Measurements from ENCODE around the gene TMEM126B.
"Not testable (repeated sequence)": the region's sequence is repeated elsewhere in the genome, so short reads cannot be mapped to it uniquely, and the experiment has no call there.

The TMEM126B gene

DNA sequence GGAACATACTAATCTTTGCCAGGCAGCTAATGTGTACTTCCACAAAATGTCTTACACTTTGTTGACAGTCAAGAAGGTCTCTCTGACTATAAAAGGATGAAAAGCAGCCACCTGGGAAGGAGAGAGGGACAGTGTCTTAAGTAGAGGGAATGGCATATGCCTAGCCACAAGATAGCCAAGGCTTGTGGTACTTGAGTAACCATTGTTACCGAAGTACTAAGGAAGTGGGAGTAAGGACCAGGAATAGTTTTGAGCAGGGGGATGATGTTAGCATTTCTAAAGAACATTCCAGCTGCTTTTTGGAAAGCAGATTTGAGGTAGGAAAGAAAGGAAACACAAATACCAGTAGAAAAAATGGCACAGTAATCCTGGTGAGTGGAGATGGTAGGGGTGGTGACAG, 22.7 kb downstream of the TMEM126B start:
- DNase-seq, result no peak

DNA sequence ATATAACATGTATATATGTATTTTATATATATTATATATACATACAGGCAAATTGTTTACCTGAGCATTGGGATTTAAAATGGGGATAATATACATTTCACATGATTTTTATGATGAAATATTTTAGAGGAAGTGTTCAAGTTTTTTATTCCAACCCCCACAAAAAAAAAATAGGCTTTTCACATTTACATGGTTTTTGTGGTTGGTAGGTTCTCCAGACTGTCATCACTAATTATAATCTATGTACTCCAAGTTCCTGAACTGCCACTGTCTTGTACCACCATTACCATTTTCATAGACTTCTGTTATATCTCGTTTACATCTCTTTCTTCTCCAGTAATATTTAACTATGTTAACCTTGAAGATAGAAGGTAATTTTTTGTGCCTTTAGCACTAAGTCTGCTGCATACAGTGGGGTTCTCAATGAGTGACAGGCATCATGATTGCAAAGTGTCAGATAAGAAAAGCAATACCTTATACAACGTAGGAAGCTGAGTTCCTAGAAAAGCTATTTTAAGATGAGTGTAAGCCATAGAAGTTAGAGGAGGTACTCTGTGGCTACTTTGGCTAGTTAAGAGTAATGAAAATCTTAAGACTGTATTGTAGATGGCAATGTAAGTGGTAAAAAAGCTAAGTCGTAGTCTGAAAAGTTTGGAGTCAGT, 24.5 kb downstream of the TMEM126B start:
- no peak for DNase-seq

DNA sequence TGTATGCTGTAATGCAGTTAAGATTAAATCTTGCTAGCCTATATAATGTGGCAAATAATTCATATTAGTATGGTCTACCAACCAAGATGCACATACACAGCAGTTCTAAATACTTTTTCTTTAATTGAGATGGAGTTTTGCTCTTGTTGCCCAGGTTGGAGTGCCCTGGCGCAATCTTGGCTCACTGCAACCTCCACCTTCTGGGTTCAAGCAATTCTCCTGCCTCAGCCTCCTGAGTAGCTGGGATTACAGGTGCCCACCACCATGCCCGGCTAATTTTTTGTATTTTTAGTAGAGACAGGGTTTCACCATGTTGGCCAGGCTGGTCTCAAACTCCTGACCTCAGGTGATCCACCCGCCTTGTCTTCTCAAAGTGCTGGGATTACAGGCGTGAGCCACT, 25.9 kb downstream of the TMEM126B start:
- DNase-seq, result not testable (repeated sequence)

DNA sequence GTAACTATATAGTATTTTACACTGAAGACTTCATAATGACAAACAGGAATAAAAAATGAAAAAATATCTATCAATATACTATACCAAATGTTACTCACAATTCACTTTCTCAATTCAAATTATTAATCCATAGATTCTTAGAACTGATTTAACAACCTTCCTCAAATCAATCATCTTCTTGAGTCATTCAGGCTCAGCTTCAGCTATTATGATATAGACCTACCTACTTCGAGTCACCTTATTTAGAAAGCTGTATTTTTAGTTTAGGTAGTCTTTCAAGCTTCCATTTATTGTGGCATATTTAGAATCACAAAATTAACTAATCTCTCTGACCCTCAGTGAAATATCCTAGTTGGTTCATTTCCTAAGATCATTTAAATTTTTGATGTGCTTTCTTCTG, 28.4 kb downstream of the TMEM126B start:
- DNase-seq, result no peak

DNA sequence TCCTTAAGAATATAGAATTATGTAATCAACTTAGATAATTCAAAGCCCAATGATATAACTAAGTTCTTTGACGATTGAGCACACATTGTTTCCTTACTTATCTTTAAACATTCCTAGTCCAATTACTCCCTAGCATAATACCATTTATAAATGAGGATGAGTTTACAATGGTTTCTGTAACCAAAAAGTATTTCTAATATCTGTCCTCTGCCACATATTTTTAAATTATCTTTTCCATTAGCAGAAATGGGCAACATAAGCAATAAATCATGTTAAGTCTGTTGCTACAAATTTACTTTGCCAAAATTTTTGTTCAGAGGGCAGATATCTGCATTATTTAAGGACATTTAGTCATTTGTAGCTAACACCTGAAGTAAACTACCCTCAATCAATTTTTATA, 29.8 kb downstream of the TMEM126B start:
- DNase-seq, result no peak

DNA sequence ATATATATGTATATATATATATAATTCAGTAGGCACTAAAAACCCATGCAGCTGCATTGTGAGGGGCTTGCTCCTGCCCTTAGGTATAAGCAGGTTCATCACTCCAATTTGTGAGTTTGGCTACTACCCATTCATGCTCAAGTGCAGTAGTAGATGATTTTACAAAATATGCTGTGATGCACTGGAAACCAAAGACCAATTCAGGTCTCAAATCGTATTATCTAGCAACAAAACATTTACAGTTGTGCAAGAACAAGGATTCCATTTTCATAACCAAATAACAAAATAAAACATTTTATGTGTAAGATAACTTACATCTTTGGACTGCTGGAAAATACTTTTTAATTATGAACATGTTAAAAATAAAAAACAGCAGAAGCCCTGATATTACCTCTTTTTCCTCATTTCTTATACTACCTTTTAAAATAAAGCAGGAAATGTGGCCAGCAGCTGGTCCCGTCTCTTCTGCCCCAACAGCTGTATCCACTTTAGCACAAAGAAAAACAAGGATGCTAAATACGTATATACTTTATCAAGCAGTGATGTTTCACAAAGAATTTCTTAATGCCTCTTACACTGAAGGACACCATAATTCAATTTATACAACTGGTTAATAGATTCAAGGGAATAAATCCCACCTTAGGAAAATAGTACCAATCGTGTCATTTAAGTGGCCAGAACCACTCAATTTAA, 33.7 kb downstream of the TMEM126B start:
- no peak for DNase-seq

DNA sequence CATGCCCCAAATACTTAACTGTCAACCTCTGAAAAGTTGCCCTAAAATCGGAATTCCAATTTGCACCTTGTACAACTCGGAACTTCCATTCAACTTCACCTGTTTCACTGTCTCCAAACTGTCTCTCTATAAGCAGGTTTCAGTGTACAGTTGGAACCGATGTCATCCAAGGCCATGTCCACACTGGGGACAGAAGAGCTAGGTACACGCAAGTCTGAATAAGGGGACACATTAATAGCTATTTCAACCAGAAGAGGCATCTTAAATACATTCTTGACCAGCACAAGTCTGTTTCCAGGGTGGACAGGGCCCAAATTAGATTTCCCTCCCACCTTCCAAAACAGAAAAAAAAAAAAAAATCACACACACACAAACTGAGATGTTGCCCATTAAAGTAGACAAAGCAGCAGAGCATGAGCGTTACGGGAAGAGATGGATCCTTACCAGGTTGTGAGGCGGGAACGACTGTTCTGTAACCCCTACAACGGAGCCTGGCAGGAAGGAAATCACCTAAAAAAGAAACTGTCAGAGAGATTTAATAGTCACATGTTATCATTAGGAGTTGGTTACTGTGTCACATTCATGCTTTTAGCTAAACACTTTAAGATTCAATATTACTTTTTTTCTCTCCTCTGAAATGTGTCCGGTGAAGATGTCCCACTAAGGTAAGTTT, 34.8 kb downstream of the TMEM126B start:
- DNase-seq, result peak; percentile 16

DNA sequence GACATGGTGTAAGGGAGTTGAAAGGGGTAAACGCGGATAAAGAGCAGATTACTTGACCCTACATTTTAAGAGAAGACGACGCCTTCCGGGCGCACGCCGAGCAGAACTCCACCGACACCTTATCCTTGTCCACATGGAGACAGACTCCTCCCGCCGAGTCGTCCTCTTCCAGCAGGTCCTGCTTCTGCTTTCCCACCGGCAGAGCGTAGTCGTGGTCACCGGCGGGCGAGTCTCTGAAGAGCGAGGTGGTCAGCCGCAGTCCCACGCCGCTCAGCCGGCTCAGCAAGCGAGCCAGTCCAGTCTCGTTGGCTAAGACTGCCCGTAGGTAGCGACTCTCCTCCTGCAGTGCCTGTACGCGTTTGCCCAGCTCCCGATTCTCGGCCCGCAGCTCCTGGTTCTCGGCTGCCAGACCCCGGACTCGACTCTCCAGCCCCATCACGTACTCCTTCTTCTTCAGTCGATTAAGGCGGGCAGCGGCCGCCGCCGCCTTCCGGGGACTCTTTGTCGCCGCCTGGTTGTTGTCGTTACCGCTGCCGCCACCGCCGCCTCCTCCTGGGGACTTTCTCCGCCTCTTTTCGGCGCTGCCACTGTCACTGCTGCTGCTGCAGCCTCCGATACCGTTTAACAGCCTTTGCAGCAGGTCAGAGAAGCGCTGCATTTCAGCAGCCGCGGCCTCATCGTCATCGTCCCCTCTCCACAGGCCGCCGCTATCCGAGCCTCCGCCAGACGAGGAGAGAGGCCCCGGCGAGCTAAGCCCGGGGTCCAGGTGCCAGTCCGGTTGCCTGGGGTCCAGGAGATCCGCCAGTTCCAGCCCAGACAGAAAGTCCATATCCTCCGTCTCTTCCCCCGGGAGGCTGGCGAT, 35.6 kb downstream of the TMEM126B start:
- peak; percentile 89 for DNase-seq

DNA sequence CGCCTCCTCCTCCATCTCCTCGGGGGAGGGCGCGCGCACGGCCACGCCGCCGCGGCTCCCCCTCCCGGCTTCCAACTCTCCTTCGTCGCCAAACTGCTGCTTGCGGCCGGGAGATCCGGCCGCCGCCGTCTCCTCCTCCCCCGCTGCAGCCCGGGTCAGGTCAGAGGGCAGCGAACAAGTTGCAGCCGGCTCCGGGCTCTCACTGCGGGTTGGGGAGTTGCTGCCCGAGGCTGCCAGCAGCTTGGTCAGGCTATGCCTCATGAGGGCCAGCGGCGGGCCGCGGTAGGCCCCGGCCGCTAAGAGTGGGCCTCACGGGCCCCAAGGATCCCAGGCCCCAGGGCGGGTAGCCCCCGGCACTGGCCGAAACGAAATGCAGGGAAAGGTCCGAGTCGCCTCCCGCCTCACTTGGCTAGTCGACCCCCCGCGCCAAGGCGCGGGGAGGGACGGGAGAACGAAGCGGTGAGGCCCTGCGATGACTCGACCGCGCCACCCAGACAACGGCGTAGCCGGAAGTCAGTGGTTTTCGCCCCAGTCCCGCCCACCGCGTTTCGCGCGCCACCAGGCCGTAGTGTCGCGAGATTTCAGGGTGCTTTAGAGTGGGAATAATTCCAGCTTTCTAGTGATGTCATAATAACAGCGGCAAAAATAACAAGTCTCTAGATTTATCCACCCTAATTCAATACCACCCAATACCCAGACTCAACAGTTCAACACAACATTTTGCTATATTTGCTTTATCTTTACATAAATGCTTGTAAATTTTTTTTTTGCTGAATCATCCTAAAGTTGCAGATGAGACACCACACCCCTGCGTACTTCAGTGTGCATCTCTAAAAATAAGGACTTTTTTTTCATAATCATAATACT, 36.5 kb downstream of the TMEM126B start, which contains the start of gene CREBZF:
CREBZF (minus strand) TSS at position 515 of the 867 bp plus-strand sequence; CDS start at position 261, 254 bp downstream.
- DNase-seq, result peak; percentile 94

DNA sequence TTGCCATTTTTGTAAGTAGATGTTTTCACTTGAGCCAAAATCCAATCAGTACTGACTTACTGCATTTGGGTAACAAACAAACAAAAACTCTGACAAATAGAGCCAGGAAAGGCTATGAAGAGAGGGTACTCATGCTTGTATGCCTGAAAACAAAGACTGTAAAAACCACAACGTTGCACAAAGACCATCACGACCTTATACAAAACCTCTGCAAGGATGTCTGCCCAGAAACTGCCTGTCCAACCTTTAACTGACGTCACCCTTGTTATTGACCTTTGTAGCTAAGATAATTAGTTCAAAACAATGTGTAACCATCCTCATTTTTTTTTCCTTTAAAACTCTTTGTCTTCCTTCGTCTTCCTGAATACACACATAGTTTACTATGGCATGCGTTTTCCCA, 37.3 kb downstream of the TMEM126B start:
- no peak for DNase-seq

DNA sequence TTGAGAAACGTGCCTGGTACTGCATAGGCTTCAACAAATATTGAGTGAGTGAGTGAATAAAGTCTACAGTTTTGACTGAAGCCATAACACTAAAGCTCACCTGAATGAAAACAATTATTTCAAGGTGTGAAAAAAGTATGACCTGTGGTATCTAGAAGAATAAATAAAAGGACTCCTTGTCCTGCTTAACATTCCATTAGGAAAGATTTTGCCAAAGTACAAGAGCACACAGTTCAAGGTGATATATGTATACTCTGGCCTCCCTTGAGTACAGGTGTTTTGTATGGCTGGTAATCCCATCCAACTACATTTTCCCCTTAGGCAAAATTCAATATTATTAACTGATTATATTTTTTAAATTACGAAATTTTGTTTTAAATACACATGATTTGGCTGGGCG, 38.3 kb downstream of the TMEM126B start:
- no peak for DNase-seq

DNA sequence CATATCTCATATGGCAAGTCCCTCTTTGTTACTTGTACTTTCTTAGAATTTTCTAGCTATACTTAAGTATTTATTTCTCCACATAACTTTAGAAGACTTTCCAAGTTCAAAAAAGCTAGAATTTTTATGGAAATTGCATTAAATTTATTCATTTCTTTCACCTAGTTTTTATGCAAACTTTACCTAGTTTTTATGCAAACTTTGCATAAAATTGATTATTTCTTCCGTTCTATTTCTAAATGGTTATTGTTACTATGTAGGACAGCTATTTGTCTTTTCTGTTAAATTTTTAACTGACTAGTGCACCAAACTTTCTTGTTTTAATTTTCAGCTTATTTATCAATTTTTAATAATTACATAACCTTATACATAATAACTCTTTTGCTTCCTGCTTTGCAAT, 39.8 kb downstream of the TMEM126B start:
- no peak for DNase-seq

DNA sequence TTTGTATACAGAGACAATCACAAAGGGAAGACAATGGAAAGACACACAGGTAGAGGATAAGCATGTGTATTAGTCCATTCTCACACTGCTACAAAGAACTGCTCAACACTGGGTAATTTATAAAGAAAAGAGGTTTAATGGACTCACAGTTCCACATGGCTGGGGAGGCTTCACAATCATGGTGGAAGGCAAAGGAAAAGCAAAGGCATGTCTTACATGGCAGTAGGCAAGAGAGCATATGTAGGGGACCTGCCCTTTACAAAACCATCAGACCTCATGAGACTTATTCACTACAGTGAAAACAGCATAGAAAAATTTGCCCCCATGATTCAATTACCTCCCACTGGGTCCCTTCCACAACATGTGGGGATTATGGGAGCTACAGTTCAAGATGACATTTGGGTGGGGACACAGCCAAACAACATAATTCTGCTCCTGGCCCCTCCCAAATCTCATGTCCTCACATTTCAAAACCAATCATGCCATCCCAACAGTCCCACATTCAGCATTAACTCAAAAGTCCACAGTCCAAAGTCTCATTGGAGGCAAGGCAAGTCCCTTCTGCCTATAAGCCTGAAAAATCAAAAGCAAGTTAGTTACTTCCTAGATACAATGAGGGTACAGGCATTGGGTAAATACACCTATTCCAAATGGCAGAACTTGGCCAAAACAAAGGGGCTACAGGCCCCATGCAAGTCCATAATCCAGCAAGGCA, 42.7 kb downstream of the TMEM126B start:
- DNase-seq, result not testable (repeated sequence)

DNA sequence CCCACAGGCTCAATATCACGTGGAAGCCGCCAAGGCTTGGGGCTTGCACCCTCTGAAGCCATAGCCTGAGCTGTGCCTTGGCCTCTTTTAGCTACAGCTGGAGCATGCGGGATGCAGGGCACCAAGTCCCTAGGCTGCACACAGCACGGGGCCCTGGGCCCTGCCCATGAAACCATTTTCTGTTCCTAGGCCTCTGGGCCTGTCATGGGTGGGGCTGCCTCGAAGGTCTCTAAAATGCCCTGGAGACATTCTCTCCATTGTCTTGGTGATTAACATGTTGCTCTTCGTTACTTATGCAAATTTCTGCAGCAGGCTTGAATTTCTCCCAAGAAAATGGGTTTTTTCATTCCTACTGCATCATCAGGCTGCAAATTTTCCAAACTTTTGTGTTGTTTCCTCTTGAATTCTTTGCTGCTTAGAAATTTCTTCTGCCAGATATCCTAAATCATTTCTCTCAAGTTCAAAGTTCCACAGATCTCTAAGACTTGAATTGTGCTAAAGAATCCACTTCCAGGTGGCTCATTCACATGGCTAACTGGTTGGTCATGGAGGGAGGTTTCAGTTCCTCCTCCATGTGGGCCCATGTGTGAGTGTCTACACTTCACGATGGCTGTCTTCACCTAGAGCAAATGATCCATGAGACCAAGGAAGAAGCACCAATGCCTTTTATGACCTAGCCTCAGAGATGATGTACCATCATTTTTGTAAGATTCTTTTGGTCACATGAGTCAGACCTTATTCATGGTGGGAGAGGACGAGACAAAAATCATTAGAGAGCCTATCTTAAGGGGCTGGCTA, 43.9 kb downstream of the TMEM126B start:
- no peak for DNase-seq

DNA sequence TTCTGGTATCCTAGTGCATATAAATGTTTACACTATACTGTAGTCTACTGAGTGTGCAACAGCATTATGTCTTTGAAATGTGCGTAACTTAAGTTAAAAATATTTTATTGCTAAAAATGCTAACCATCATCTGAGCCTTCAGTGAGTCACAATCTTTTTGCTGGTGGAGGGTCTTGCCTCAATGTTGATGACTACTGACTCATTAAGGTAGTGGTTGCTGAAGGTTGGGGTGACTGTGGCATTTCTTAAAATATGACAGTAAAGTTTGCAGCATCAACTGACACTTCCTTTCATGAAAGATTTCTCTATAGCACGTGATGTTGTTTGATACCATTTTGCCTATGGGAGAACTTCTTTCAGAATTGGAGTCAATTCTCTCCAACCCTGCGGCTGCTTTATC, 45.0 kb downstream of the TMEM126B start:
- no peak for DNase-seq

DNA sequence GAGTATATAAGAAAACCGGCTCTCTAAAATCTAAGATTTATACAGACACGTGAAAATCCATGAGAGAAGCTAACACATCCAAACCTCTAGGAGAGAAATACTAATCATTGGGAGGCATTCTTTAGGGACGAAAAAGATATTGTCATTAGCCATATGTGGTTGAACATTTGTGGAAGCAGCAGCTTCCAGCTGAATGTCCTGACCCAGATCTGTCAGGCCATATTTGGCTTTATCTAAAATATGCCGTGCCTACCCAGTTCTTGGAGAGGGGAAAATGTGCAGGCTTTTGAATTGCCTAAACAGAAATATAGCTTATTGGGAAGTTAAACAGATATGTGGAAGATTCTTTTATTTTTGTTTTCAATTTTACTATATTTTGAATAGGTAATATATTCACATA, 51.2 kb downstream of the TMEM126B start:
- DNase-seq, result no peak

DNA sequence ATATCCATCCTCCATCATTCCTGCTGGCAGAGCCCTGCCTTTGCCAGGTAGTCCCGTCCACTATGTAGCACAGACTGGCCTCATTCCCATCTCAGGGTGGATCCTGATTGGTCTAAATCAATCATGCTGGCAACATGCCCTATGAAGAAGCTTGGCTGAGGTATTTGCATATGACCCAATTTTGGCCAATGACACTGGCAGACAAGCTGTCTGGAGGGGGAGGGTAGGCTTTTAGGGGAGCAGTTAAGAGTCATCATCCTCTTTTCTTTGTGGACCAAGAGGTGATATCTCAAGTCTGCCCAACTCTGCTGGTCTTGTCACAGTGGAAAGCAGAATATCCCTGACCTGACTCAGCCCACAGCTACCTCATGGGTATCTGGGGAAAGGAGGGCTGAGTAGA, 52.5 kb downstream of the TMEM126B start:
- no peak for DNase-seq

DNA sequence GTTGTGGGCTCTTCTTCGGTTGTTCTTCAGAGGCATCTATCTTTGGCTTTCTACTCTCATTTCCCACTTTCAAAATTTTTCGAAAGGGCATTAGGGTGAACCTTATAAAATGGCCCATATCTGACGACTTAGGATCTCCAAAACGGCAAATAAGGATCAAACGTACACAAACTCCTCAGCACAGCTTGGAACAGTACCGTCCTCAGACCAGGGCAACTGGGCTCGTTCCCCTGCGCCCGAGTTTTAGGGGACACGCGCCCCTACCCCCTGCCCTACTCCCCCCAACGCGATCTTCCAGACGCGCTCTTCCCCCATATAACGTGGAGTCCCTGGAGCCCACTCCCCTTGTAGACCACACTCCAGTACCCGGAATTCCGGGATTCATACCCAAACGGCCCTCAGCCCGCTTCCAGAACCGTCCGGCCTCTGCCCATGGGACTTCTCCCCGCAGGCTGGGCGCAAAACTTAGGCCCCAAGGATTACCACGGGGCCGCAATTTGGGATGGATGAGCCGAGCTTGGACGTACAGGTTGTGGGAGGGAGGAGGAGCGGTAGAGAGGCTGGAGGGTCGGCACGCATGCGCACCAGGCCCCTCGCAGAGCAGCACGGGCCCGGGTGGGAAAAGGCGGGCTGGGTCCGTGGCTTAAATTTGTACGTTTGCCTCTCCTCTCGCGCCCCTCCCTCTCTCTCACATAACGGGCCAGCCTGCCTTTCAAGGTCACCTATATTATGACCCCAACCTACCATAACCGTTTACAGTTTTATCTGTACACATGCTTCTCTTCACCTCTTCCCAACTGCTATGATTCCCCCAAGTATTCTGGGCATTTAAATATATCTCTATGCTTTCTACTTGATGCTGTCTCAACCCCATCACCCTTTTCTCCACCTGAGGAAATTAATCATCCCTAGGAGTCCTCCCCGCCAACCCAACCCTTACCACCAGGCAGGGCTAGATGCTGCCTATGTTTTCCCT, 54.2 kb downstream of the TMEM126B start:
- peak; percentile 77 for DNase-seq

DNA sequence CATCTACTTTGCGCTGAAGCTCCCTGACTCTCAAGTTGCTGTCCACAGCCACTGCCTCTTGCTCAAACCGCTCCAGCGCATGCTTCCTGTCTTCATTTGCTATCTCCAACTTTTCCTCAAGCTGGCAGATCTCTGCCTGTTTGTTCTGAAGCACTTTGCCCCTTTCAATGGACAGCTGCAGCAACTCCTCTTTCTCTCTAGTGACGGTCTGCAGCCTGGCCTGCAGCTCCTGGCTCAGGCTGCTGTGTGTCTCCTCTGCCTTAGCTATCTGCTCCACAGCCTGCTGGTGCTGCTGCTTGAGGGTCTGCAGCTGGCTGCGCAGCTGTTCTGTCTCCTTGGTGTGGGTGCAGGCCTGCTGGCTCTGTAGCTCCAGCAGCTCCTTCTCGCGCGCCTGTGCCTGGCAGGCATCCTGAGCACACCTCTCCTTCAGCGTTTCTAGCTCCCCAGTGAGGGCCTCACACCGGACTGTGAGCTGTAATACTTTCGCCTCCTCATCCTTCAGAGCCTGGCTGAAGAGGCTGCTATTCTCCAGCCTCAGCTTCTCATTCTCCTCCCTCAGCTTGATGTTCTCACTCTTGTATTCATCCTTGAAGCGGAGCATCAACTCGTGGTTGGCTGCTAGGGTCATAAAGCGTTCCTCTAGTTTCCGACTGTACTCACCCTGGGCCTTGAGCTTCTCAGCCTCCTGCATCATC, 56.9 kb downstream of the TMEM126B start:
- DNase-seq, result no peak
